NCI-H526 treated with DMSO at 0.1 percent for 48 hours (cell line): Measurements from ENCODE around the gene SLC9A7.

Experiments
- DNase-seq: peaks from one replicate; lab custom pipeline; 2025; lab: John Stamatoyannopoulos, UW

The SLC9A7 gene

DNA sequence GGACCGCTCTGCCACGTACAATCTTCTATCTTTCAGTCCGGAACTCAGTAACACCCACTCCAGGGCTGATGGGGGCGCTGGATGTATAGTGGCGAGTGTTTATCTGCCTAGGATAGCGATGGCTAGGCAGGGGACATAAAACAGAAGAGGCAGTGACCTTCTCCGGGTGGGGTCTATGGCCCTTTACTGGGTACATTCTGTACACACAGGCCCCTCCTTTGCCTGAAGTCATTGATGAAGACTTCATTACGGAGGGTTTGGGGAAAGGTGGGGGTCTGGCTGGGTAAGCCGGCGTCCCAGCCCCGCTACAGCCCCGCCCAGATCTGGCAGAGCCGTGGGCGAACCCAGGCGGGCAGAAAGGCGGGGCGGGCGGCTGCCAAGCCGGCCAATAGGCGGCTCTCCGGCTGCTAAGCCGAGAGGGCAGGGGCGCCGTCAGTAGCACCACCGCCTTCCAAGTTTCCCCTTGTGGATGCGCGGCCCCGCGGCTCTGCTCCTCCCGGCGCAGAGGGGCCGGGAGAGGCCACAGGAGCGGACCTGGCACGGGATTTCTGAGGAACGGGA, 185.5 kb downstream of the SLC9A7 start, which contains the start of gene CHST7:
CHST7 (plus strand) TSS at position 435 of the 561 bp plus-strand sequence. CDS start 167 bp downstream, outside the sequence.
- peak; percentile 73 for DNase-seq

DNA sequence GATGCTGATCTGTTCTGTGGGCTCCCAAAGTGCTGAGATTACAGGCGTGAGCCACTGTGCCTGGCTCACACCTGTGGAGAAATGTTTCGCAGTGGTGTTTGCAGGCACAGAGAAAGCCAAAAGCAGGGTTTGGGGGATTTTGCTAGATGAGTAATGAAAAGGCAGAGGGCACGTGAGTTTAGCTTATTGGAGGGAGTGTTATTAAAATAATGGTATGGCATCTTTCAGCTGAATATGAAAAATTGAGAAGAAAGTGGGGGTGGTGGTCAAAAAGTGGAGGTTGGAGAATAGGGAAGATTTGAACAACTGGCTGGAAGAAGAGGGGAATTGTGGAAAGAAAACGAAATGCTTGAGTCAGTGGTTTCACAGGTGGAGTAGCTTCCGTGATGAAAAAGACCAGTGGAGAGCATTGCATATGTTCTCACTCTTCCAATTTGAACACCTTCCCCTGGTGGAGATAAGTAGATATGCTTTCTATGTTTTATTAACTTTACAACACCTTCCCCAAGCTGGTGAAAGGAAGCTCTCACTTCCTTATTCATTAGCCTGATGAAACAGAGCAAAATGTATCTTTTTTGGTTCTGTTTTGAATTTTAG, 186.5 kb downstream of the SLC9A7 start:
- no peak for DNase-seq

DNA sequence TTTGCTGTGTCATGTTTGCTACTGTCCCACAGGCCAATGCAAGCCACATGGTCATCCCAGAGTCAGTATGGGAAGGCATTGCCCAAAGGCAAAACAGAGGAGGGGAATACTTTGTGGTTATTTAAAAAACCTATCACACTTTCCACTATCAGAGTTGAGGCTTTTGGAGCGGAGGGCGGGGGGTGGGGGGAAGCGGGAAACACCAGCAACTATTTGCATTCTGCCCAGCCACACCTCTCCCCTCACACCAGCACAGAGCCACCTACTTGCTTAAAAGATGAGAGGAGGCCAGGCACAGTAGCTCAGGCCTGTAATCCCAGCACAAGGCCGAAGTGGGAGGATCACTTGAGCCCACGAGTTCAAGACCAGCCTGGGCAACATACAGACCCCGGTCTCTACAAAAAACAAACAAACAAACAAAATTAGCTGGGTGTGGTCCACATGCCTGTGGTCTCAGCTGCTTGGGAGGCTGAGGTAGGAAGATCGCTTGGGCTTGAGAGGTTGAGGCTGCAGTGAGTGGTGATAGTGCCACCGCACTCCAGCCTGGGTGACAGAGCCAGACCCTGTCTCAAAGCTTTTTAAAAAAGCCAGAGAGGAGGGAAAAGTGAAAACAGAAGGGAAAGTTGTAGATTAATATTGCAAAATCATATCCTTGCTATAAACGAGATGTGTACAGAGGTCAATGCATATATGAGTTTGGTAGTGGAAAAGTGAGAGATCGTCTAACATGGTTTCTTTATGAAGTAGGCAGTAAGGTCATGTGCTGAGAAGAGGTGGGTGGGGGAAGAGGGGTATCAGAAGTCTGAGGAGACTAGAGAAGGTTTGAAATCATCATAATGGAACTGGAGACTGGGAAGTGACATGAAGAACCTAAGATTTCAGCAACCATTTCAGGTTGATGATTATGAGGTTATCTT, 187.2 kb downstream of the SLC9A7 start:
- peak; percentile 16 for DNase-seq

DNA sequence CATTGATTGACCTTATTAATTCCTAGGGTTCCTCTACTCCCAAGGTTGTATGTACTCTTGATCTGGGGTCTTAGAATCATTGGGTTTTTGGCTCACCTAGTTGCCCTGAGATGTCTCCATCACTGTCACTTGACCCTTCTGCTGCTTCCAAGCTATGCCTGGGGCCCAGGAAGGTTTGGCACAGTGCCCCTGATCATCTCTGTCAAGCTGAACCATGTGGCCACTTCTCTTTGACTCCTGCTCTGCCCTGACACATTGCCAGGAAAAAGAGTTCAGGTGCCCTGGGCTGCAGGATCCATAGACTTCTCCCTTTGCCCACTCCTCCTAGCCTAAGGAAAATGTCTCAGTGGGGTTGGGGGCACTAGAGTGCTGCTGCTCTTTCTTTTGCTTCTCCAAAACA, 189.3 kb downstream of the SLC9A7 start:
- DNase-seq = no peak

DNA sequence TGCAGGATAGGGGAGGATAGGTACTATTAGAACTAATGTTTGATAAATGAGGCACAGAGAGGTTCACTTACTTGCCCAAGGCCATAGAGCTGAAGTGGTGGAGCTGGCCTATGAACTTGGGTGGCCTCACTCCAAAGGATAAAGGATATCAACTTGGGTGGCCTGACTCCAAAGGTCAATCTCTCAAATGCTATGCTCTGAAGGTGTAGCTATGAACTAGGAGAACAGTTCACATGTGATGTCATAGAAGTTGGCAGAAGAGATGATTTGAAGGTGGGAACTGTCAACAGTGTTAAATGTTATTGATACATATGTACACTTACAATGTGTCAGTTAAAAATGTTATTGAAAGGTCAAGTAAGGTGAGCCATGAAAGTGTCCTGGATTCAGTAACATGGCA, 191.5 kb downstream of the SLC9A7 start:
- no peak for DNase-seq

DNA sequence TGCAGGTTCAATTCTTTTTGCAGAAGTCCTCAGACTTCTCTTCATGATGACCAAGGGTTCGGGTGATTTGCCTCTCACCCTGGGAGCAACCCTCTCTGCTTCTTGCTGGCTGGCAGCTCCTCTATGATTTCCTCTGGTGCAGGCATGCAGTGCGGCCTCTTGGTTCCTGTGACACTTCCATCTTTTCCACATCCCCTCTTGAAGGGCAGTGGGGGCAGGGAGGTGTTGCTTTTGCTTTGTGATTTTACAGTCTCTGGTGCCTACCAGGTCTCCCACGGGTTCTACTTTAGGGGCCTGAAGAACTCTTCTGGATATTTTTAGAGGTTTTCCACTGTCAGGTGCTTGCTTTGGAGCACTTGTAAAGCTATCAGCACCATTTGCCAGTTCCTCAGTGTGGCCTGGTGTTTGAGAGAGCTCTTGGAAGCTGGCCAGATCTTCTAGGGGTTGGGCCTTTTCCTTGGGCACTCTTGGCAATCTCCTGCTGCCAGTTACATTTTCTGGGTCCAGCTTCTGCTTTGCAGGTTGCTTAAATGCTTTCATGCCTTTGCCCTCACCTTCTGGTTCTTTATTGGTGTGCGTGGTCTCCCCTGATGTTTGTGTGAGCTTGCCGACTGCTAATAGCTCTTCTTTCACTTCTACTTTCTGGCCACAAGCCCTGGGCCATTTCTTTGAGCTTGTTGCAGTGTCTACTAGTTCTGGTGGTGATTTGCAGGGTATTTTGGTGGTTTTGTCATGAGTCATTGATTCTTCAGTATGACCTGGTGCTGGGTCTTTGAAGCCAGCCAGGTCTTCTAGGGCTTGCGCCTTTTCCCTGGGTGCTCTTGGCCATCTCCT, 196.9 kb downstream of the SLC9A7 start:
- no peak for DNase-seq

DNA sequence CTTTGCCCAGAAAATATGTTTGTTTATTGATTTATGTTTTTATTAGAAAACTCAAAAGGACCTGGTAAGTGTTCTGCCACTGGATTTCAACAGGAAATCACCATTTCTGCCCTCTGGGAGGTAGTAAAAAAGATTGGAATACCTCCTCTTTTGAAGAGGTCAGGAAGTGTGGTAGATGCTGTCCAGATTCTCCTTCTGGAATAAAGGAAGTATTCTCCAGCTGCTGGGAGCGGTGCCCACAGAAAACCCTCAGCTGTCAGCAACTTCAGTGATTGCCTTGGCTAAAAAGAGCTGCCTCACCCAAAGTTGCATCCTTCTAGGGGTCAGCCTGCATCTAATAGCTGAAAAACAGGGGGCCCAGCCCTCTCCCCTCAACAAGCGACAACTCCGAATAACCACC, 199.9 kb downstream of the SLC9A7 start:
- DNase-seq = no peak

DNA sequence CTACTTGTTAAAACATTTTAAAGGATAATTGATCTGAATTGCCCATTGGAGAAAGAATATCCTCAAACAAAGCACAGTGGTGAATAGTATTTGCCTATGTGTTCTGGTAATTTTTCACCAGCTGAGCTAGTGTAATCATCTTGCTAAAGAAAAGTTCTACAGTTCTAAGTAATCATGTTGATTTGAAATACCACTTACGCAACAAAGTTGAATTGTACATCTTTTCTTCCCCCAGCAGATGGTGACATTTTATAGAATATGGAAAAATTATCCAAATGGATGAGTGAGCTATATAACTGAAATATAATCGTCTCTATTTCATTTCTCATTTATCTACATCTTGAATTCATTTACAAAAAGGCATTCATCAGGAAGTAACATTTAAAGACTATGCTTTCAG, 204.0 kb downstream of the SLC9A7 start:
- DNase-seq = no peak

DNA sequence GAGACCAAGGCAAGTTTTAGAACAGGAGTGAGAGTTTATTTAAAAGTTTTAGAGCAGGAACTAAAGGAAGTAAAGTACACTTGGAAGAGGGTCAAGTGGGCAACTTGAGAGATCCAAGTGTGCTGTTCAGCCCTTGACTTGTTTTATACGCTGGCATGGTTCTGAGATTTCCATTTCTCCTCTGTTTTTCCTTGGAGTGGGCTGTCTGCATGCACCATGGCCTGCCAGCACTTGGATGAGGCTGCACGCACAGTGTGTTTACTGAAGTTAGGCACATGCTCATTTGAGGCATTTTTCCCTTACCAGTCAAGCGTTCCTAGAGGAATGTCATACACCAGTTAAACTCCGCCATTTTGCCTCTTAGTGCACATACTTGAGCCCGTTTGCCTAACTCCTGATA, 205.0 kb downstream of the SLC9A7 start:
- no peak for DNase-seq

DNA sequence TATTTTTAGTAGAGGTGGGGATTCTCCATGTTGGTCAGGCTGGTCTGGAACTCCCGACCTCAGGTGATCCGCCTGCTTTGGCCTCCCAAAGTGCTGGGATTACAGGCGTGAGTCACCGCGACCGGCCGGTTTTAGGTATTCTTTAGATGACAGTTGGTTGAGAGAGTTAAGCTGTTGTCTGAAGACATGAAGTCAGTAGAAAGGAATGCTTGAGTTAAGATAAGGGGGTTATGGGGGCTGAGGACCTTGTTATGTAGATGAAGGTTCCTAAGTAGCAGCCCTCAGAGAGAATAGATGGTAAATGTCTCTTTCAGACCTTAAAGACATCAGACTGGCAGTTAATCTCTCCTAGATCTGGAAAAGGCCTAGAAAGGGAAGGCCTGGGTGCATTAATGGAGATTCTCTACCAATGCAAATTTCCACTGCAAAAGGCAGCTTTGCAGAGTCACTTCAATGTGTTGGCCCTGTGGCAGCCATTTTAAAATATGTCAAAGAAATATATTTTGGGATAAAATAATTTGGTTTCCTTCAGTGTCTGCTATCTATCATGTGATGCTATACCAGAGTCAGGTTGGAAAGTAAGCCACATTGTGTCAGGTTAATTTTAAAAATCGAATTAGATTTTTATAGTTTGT, 207.3 kb downstream of the SLC9A7 start:
- DNase-seq = no peak

DNA sequence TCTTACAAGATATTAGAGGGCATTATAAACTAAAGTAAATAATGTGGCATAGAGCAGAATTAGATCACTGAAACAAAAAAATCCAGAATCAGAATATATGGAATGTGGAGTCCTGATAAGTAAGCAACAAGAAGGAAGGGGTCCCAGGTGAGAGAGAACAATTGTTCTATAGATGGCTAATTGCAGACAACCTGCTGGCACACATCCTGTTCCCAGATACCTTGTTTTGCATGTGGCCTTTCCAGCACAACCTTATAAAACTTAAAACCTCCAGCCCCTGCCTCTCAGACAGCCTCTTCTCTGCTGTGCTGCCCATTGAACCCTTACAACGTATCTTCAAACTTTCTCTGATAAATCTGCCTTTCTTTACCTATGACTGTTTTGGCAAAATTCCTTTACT, 209.0 kb downstream of the SLC9A7 start:
- no peak for DNase-seq
